Gastroesophageal sphincter (tissue), 4 donors: ENCODE results near the gene ABCC6. TPM values are rescaled to one million over a fixed set of nuclear protein-coding genes. Genes with fewer than 3 reads are reported as not detected.
"Not testable (repeated sequence)": the region's sequence is repeated elsewhere in the genome, so short reads cannot be mapped to it uniquely, and the experiment has no call there.

Source experiments
- ATAC-seq: fragments of 150-250 bp; one replicate; pipeline ENCODE4 v1.9.1; 2016; ENCODE audit warnings: mild to moderate bottlenecking, moderate library complexity
- H3K27ac ChIP-seq, 4 donors: fragments of 200-600 bp; sonication (generic) in 3 of 4; 1 replicate in 3 of 4; 2 replicates in 1 of 4; pipeline ENCODE4 v1.5.1; 2016 to 2019
- H3K27me3 ChIP-seq: fragments of 200-600 bp; sonication (generic); one replicate; pipeline ENCODE4 v1.5.1; 2019
- H3K36me3 ChIP-seq, 2 donors: fragments of 200-600 bp; sonication (generic); one replicate each; pipeline ENCODE4 v1.5.1; 2019; ENCODE audit warnings: control low read depth in 1 of 2
- H3K4me1 ChIP-seq, 3 donors: fragments of 200-600 bp; sonication (generic); 1 replicate in 2 of 3; 2 replicates in 1 of 3; pipeline ENCODE4 v1.5.1; 2016 to 2019; ENCODE audit warnings: control low read depth in 2 of 3
- H3K4me3 ChIP-seq, 2 donors: fragments of 200-600 bp; sonication (generic); one replicate each; pipeline ENCODE4 v1.5.1; 2019; ENCODE audit warnings: mild to moderate bottlenecking in 1 of 2, moderate library complexity in 1 of 2
- H3K9me3 ChIP-seq, 3 donors: fragments of 200-600 bp; sonication (generic); one replicate each; pipeline ENCODE4 v1.5.1; 2017 to 2019; ENCODE audit warnings: control low read depth in 2 of 3
- EP300 ChIP-seq: sonication (generic); formaldehyde crosslinking; IDR thresholded peaks from one replicate; pipeline ENCODE4 v1.6.1; 2017; ENCODE audit warnings: antibody characterized with exemption, mild to moderate bottlenecking
- POLR2A ChIP-seq, 2 donors: fragments of 450-650 bp; IDR thresholded peaks; one replicate each; pipeline ENCODE4 v1.6.1; 2017; ENCODE audit warnings: antibody characterized with exemption in 2 of 2, mild to moderate bottlenecking in 2 of 2, moderate library complexity in 1 of 2
- POLR2AphosphoS5 ChIP-seq: sonication (generic); formaldehyde crosslinking; IDR thresholded peaks from one replicate; pipeline ENCODE4 v1.6.1; 2017; ENCODE audit warnings: antibody characterized with exemption
- WGBS, 2 donors: methylation state at CpG; one replicate each; pipeline ENCODE4 v1.1.5; 2018; ENCODE audit warnings: low coverage in 1 of 2; 5-methylcytosine and 5-hydroxymethylcytosine counted together
- total RNA-seq, 4 donors: library from RNA; depleted of rRNA; stranded (reverse); fragments of >200 nt; gene quantifications; one replicate each; pipeline ENCODE4 v1.1.0, GENCODE V29; 2016
- TF ChIP-seq, protein P1 (sequence below), 4 experiments: fragments of 200-600 bp in 2 of 4; fragments of 450-650 bp in 2 of 4; sonication (generic) in 1 of 4; IDR thresholded peaks; one replicate each; pipeline ENCODE4 v1.5.1; 2017 to 2019; ENCODE audit warnings: antibody characterized with exemption in 4 of 4, mild to moderate bottlenecking in 2 of 4, moderate library complexity in 2 of 4

ABCC6 gene
- total RNA-seq, 4 donors from 2014 or later, result 0.93 to 1.0 (median 0.94) TPM

DNA sequence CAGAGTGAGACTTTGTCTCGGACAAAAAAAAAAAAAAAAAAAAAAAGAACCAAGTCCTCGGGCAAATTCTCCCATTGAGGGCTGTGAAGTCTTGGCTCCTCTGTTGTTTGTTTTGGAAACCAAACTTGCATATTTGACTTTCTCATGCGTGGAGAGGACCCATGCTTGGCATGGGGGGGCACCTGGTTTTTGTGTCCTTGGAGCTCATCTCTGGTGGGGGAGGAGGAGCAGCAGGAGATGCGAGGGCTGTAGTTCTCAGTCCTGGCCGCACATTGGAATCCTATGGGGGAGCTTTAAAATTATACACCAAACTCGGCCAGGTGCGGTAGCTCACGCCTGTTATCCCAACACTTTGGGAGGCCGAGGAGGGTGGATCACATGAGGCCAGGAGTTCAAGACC, 74.5 kb downstream of the ABCC6 start:
- Histone ChIP-seq H3K27ac (peak overlapping the region in 3 of 4 donors; percentile 71 to 84 (median 82)), H3K9me3 (no peaks in the 10 kb centered on the region), H3K4me1 (peaks cover 6 to 70% (median 17%) of the 10 kb centered on the region in 3 donors), H3K36me3 (peaks cover 0 to 28% of the 10 kb centered on the region in 2 donors), H3K27me3 (no peaks in the 10 kb centered on the region), H3K4me3 (no peak overlapping the region)
- no peak for ATAC-seq
- WGBS, 2 donors, result 70% methylated on average over 5 of the region's 9 CpGs; no CpG with 5 or more reads in 1 of the 2 donors
- TF ChIP-seq, protein P1, sequence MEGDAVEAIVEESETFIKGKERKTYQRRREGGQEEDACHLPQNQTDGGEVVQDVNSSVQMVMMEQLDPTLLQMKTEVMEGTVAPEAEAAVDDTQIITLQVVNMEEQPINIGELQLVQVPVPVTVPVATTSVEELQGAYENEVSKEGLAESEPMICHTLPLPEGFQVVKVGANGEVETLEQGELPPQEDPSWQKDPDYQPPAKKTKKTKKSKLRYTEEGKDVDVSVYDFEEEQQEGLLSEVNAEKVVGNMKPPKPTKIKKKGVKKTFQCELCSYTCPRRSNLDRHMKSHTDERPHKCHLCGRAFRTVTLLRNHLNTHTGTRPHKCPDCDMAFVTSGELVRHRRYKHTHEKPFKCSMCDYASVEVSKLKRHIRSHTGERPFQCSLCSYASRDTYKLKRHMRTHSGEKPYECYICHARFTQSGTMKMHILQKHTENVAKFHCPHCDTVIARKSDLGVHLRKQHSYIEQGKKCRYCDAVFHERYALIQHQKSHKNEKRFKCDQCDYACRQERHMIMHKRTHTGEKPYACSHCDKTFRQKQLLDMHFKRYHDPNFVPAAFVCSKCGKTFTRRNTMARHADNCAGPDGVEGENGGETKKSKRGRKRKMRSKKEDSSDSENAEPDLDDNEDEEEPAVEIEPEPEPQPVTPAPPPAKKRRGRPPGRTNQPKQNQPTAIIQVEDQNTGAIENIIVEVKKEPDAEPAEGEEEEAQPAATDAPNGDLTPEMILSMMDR (IDR thresholded peaks at IDR 0.05), result no peak

DNA sequence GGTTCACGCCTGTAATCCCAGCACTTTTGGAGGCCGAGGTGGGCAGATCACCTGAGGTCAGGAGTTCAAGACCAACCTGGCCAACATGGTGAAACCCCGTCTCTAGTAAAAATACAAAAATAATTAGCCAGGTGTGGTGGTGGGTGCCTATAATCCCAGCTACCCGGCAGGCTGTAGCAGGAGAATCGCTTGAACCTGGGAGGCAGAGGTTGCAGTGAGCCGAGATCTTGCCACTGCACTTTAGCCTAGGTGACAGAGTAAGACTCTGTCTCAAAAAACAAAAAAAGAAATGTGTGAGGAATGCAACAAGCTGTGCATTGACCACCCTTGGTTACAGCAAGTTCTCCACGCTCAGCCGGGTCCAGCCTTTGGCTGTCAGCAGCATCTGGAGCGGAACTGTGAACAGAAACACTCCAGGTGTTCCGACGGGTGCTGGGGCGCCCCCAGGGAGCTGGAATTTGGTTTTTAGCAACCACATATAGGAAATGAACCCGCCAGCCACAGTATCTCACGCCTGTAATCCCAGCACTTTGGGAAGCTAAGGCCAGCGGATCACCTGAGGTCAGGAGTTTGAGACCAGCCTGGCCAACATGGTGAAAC, 75.2 kb downstream of the ABCC6 start:
- peaks cover 0 to 32% of the 10 kb centered on the region in 2 donors for H3K36me3 ChIP-seq
- not testable (repeated sequence) for H3K9me3 ChIP-seq, H3K27me3 ChIP-seq, H3K4me3 ChIP-seq, ATAC-seq
- WGBS, 2 donors, result 62 to 65% methylated on average over 4 to 9 of the region's 15 CpGs
- H3K4me1 ChIP-seq, result peaks cover 6 to 70% (median 17%) of the 10 kb centered on the region in 3 donors
- peak overlapping the region in 3 of 4 donors; percentile 60 to 84 (median 82) for H3K27ac ChIP-seq

DNA sequence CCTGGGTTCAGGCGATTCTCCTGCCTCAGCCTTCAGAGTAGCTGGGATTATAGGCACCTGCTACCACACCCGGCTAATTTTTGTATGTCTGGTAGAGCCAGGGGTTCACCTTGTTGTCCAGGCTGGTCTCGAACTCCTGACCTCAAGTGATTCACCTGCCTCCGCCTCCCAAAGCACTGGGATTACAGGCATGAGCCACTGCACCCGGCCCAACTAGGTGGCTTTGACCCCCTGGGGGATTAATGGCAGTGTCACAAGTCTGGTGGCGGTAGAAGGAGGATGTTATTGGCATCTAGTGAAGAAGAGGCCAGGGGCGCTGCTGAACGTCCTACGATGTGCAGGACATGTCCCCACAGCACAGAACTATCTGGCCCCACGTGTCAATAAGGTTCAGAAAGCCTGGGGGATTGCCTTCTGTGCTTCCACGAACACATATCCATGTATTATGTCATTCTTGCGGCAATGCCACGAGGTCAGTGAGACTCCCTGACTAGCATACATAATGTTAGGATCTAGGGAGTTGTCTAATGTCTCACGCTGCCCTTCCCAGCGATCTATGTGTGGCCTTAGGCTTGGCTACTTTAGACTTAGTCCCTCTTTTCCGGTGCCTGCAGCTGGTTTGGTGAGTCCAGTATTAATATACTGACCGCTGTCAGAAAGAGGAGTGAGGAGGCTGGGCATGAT, 75.8 kb downstream of the ABCC6 start:
- no peaks in the 10 kb centered on the region for H3K27me3 ChIP-seq
- peak overlapping the region in 3 of 4 donors; percentile 60 to 84 (median 82) for H3K27ac ChIP-seq
- H3K4me3 ChIP-seq, result no peak overlapping the region
- ATAC-seq, result no peak
- no peaks in the 10 kb centered on the region for H3K9me3 ChIP-seq
- WGBS, 2 donors, result 56 to 71% methylated on average over 4 to 7 of the region's 17 CpGs
- H3K4me1 ChIP-seq, result peaks cover 6 to 70% (median 17%) of the 10 kb centered on the region in 3 donors
- H3K36me3 ChIP-seq, result peaks cover 0 to 38% of the 10 kb centered on the region in 2 donors
- TF ChIP-seq POLR2AphosphoS5 (no peak), EP300 (no peak), POLR2A (IDR thresholded peaks at IDR 0.05) (no peak)
- TF ChIP-seq, protein P1 (IDR thresholded peaks at IDR 0.05), result no peak

DNA sequence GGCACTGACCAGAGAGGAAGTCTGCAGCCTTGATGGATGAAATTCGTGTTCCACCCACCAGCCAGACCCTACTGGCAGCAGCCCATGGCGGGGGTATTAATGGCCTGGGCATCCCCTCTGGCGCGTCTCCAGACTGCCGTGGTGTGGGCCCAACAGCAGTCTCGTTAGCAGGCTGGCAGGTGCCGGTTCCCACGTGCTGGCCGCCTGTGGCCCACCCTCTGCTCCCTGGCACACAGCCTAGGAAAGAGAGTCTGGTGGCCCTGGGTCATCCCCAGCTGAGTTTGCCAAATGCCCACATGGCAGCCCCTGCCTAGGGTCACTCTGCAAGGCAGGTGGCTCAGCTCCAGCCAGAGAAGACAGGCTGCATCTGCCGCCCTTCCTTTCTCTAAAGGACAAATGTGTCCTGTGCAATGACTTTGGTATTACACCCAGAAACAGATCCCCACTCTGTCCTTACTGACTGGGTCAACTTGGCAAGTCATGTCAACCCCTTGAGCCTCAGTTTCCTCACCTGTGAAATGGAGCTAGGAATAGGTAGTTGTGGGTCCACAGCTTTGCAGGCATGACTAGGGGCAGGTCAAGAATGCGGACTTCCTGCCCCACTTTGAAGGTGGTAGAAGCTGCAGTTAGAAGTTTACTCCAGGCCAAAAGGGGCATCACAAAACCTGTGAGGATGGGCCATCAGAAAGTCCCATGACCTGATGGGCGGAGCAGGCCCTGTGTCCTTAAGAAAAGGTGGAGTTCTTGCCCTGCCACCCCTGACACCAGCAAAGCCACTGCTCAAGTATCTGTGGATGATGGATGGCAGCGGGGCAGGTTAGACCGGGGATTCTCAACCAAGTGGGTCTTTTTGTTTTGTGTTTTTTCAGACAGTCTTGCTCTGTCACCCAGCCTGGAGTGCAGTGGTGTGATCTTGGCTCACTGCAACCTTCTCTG, 76.6 kb downstream of the ABCC6 start:
- Histone ChIP-seq H3K36me3 (peaks cover 0 to 46% of the 10 kb centered on the region in 2 donors), H3K27ac (peak overlapping the region in 3 of 4 donors; percentile 60 to 84 (median 82)), H3K4me3 (no peak overlapping the region), H3K9me3 (no peaks in the 10 kb centered on the region), H3K27me3 (no peaks in the 10 kb centered on the region), H3K4me1 (peaks cover 6 to 63% (median 17%) of the 10 kb centered on the region in 3 donors)
- 100% methylated on average over 1 of the region's 14 CpGs; no CpG with 5 or more reads in 1 of the 2 donors for WGBS, 2 donors
- no peak for ATAC-seq
- TF ChIP-seq, protein P1 (IDR thresholded peaks at IDR 0.05), result no peak
- no peak for TF ChIP-seq POLR2A (IDR thresholded peaks at IDR 0.05)
- TF ChIP-seq EP300, result no peak
- no peak for TF ChIP-seq POLR2AphosphoS5

DNA sequence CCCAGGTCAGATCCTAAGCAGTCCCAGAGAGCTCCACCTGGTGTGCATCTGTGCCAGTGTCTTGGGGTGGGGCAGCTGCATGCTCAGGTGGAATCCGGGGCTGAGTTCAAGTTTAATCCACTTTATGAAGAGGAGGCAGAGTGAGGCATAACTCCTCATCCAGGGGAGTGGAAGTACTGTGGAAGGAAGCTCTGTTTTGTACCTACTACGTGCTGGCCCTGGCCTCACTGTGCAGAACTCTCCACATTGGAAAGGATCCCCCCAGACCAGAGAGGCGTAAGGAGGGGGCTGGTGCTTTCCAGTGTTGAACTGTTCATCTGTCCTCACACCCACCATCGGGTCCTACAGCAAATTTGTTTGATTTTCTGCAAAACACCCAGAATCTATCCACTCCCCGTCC, 78.0 kb downstream of the ABCC6 start:
- Histone ChIP-seq H3K4me1 (peaks cover 0 to 50% (median 11%) of the 10 kb centered on the region in 3 donors), H3K27ac (peak overlapping the region in 1 of 4 donors; percentile 24), H3K9me3 (no peaks in the 10 kb centered on the region), H3K4me3 (no peak overlapping the region), H3K27me3 (no peaks in the 10 kb centered on the region), H3K36me3 (peaks cover 0 to 60% of the 10 kb centered on the region in 2 donors)
- TF ChIP-seq POLR2A (IDR thresholded peaks at IDR 0.05) (no peak), POLR2AphosphoS5 (no peak), EP300 (no peak)
- TF ChIP-seq, protein P1 (IDR thresholded peaks at IDR 0.05), result no peak
- no peak for ATAC-seq
- 96% methylated on average over 3 of the region's 5 CpGs; no CpG with 5 or more reads in 1 of the 2 donors for WGBS, 2 donors
